NCI-H2081 treated with DMSO at 0.1 percent for 48 hours (cell line): ENCODE results near the gene GASK1A.

Experiments used
- DNase-seq: peaks from one replicate; lab custom pipeline; 2025; lab: John Stamatoyannopoulos, UW

Gene GASK1A

DNA sequence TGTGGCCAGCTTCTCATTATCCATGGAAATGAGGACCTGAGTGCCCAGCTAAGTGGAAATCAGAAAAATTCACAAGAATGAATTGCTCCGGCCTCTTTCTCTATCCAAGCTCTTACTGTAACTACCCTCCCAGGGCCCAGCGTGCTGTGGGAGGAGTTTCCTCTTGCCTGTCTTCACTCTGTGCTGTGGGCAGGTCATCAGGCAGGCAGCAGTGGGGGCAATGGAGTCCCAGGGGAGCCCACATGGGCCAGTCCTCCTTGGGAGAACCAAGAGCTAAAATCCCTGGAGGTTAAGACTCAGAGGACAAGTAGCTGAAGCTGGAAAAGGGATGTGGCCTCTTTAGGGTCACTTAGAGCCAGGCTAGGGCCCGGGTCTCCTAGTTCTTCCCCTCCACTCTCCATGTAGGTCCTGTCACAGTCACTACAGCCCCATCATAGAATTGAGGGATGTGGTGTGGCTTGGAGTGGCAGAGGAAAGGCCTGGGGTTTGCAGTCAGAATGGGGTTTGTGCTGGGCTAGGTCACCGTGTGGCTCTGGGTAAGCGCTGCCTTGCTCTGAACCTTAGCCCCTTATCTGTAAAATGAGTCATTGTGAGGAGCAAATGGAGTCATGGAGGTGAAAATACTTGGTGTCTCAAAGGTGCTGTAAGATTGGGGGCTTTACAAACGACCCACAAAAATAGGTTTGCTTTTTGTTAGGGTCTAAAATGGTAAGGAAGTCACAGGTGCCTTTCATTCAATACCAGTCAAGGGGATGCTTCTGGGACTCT, 3.7 kb downstream of the GASK1A start:
- DNase-seq, result no peak

DNA sequence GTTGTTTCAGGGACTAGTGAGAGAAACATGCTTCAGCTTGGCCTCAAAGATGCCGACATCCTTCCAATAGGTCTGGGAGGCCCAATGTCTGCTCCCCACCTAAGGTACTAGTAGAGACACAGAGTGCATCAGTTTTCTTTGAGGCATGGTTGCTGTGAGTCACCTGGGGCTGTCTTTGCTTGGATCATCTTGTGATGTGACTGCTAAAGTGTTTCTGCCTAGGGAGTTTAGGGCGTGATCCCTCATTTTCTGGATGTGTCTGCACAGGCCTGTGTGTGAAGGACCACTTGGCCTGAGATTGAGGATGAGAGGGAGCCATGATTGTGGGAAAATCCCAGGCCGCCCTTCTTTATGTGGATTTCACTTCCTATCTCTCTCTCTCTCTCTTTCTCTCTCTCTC, 4.8 kb downstream of the GASK1A start:
- no peak for DNase-seq

DNA sequence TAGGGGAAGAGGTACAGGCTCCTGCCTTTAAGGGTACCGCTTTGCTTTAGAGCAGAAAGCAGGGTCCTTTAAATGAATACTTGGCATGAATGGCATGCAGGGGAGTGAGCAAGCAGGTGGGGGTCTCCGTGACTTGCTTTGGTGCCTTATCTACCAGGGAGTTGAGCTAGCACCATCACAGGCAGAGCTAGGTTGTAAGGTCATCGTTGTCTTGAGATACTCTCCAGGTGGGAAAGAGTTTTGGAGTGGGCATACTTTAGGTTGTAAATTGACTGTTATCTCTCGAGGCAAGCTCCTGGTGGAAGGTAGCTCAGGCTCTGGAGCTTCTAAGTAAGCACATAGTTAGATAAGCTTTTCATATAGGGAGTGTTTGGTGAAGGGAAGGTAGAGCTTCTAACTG, 5.6 kb downstream of the GASK1A start:
- no peak for DNase-seq

DNA sequence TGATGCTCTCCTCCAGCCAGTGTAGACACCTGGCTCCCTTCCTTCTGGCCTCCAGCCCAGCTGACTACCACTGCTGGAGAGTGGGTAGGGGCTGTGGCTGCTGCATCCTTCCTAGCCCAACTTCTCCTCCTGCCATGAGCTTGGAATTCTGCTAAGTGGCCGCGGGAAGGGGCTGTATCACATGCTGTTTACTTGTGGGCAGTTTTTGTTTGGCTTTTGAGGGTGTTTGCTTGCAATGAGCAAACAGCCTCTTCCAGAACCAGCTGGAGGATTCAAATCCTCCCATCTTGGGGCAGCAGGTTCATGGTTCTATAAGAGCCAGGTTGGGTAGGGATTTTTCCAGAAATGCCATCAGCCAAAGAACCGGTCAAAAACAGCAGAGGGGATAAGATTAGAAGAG, 9.0 kb downstream of the GASK1A start:
- DNase-seq, result no peak

DNA sequence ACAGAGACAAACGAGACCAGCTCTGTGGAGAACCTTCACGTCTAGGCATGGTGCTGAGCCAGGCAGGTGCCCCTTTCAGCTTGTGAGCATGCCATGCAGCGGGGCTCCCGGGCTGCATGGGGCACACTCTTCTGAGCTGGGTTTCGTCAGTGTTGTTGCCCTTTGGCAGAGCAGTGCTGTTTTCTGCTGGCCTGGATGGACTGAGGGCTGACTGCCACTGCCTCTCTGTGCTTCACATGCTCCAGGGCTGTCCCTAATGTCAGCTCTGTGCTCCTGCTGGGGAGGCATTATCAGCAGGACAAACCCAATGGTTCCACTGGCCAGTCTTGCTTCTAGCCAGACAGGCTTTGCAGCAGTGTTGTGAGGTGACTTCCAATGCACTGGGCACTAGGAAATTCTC, 9.5 kb downstream of the GASK1A start:
- DNase-seq, result no peak

DNA sequence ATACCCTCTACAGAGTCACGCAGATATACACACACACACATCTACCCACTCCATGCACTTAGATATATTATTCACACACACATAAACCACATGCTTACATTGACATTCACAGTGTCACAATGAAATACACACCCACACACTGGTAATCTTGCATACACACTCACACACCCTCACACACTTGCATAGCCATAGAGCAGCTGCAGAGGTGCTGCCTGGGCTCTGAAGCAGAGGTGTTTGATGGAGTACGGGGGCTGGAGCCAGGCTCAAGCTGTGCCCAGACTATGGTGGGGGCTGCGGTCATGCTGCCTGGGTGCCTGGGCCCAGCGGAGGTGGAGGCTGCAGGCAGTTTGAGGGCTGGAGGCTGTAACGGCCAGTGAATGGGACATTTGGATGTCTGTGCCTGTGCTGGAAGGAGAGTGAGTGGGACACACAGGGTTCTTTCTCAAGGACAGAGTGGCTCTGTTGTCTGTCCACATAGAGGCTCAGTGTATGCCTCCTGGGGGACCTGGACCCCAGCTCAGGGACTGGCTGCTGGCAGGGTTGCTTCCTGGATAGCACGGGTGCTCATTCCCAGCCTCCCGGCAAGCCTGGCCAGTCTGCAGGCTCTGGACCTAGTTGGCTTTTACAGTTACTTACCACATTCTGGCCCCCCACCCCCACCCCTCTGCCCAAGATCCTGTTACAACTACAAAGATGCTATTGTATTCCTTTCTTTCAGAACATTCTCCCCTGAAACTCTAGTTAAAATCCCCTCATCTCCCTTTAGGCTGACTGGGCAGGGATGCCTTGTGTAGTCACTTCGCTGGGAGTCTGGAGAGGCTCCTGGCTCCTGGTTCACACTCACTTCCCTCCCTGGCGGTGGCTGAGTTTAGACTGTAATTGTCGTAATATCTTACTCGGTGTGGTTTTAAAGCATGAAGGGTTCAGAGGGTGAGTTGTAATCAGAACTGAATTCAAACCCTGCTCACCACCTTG, 12.5 kb downstream of the GASK1A start:
- no peak for DNase-seq

DNA sequence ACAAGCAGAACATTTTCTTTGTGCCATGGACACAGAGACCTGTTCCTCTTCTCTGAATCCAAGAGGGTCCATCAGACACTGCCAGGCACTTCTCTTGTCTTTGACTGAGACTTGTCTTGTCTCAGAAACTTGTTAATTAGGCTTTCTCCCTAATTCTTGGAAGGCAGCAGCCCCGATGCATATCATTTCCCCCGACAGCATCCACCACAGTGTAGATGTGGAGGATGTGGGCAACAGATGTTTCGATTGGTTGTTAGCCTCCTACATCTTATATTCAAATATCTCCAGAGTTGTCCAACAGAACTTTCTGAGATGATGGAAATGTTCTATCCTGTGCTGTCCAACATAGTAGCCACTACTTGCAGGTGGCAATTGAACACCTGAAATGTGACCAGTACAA, 15.5 kb downstream of the GASK1A start:
- DNase-seq, result no peak

DNA sequence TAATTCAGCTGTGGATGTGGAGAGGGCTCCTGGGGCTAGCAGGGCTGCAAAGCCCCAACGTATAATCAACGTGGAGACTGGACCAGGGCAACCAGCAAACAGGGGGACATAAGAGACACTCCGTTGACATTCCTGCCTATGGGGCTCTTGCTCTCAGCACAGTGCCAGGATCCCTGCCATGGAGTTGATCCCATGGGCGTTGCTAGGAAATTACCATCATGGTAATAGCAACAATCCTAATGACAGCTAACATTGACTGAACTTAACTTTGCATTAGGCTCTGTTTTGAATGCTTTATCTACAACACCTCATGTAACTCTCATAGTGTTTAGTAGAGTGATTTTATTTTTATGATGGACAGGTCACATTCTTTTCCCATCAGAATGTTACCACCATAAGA, 16.9 kb downstream of the GASK1A start:
- no peak for DNase-seq

DNA sequence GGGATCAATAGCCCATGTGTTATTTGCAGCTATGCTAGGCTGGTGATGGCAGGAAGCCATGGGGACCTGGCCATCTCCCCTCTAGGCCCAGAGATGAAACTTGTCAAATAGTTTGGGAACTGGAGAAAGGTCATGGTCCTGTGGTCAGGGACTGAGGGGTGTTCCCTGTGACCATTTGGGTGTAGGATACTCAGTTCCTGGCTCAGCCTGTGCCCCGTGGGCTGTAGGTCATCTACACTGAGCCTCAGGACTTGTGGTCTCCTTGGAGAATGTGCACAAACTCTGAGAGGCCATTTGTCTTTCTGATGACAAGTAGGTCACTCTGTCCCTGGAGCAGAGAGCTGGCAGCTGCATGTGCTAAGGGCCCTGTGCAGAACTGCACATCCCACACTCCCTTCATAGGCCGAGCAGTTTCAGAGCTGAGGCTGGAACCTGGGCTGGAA, 17.5 kb downstream of the GASK1A start:
- no peak for DNase-seq

DNA sequence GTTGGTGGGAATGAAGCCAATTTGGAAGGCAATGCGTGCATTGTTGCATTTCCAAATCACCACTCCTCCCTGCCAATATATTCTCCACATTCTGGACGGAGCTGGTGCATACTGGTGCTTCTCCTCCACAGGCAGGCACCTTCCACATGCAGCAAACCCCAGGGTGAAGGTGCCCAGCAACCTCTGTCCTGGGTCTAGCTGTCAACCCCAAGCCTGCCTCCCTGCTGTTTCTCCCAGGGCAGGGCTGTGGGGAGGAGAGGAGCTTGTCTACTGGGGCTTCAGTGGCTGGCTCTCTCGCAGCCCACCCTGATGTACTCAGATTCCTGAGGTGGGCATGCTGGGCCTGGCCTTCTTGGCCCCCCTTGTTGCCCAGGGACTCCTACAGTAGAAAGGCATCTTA, 20.1 kb downstream of the GASK1A start:
- DNase-seq, result no peak

DNA sequence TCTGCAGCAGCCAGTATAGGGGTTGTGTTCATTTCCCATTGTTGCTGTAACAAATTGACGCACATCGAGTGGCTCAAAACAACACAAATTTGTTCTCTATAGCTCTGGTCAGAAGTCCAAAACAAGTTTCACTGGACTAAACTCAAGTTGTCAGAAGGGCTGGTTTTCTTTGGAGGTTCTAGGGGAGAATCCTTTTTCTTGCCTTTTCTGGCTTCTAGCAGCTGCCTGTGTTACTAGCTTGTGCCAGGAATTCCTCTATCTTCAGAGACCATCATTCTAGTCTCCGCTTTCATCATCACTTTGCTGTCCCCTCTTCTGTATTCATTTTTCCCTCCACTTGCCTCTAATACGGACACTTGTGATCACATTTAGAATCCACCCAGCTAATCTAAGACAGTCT, 20.5 kb downstream of the GASK1A start:
- no peak for DNase-seq

DNA sequence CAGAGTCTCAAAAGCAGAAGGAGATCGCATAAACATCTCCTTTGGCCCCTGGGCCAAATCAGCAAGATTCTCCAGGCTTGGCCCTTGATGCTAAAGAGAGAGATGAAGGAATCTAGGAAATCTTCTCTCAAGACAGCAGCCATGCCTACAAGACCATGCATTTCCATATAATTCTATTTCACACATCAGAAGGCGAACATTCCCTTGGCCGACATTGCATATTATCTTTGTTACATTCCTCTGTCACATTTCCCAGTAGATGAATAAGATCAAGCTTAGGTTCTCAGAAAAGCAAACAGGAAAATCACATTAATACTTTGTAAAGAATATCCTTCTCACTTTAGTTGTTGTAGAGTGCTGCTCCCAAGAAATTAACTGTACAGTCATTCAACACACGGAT, 21.3 kb downstream of the GASK1A start:
- no peak for DNase-seq

DNA sequence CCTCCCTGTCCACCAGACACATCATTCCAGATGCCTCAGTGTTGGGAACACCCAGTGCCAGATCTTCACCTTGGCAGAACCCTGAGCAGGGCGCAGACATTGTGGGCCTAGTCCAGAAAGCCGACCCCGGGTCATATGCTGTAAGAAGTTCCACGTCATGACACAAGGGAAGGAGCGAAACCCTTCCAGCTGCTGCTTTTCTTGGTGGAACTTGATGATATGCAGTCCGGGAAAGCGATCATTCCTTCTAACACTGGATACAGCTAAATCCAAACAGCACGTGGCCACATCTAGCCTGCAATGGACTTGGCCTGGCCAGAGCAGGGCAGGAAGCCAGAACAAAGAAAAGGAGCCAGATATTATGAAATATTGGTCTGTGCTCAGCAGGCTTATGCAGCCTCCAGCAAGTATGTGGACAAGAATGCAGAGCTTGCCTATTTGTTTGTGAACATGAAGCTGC, 22.0 kb downstream of the GASK1A start:
- no peak for DNase-seq

DNA sequence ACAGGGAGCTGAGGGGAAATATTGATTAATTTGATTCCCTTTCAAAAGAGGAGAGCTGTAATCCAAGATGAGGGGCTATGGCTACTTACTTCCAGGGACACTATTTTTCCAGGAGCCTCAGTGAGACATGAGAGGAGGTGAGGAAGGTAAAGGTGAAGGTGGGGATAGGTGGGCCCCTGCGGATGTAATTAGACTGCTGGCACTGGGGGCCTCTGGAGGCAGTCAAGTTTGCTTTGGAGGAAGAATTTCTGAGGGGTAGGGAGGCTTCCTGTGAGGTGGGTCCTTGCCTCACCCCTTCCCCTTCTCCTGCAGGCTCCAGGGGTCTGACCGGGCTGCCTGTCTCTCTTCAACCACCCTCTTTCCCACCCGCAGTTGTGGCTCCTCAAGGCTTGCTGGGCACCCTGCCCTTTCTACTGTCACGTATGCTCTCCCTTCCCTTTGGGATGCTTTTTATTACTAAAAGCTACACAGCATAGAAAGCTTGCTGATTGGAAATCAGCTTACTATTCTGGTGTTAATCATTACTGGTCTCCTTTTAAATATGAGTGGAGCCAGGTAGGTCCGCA, 22.5 kb downstream of the GASK1A start:
- no peak for DNase-seq

DNA sequence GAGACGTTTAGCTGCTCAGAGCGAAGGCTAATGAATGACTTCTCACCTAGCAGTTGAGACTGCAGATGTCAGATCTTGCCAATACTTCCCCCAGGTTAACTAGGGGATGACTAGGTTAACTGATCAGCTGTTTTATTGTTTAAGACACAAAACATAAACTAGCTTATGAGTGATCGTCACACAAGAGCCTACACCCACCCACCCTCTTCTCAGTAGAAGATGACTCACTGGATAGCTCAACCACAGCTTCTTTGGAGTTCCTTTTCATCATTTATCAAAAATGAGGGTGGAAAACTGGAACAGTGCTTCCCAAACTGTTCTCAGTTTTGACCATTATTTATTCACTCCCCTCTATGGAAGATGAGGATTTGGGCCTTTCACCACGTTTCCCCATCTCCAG, 25.2 kb downstream of the GASK1A start:
- DNase-seq, result no peak

DNA sequence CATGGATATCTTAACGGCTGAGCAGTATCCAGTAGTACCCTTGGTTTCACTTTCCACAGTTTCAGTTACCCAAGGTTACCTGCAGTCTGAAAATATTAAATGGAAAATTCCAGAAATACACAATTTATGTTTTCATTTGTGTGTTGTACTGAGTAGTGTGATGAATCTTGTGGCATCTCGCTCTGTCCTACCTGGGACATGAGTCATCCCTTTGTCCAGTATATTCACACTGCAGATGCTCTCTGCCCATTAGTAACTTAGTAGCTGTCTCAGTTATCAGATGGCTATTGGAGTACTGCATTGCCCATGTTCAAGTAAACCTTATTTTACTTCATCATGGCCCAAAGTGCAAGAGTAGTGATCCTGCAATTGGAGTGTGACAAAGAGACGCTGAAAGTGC, 26.1 kb downstream of the GASK1A start:
- DNase-seq, result no peak

DNA sequence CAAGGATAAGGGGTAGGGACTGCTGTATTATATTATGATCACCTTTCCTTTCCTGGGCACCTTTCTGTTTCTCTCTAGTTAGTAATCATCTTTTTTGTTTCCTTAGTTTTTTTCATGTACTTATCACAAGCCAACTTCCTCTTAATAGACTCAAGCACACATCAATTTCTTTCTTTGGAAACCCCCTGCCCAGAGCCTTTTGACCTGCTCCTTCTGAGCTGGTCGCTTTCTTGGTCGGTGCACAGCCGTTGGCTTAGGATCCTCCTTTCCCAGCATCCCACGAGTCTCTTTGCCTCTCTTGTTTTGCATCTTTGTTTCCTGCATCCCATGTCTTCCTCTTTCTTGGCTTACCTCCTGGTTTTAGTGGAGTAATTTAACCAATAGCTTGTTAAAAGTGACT, 26.9 kb downstream of the GASK1A start:
- DNase-seq, result no peak

DNA sequence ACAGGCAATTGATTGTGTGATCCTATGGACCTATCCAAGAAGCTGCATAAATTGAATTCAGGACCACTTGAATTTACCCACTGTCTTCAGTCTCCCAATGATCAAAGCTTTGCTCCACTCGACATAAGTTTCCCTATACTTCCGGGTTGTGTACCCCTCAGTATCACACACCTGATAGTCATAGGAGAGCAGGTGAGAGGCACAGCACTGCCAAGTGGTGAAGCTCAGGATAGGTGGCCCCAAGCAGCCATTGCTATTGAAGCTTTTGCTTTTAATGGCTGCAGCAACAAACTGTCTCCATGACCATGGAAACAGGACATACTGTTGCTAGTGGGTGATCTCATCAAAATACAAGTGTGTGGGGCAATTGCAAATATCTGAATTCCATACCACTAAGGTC, 27.7 kb downstream of the GASK1A start:
- no peak for DNase-seq

DNA sequence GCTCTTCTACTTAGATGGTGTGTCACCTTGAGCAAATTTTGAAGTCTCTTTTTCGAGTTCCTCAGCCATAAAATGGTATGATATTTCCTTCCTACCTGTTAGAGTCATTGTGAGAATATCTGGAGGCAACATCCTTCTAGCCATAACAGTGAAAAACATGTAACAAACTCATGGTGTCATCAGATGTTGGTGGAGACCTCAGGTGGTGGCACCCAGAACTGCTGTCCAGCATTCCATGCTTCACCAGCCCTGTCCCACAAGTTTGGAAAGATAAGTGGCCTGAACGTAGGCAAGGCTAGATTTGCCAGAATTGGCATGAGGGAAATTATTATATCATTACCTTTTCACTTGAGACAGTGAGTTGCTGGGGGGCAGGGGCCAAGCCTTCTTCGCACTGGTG, 30.4 kb downstream of the GASK1A start:
- DNase-seq, result no peak

DNA sequence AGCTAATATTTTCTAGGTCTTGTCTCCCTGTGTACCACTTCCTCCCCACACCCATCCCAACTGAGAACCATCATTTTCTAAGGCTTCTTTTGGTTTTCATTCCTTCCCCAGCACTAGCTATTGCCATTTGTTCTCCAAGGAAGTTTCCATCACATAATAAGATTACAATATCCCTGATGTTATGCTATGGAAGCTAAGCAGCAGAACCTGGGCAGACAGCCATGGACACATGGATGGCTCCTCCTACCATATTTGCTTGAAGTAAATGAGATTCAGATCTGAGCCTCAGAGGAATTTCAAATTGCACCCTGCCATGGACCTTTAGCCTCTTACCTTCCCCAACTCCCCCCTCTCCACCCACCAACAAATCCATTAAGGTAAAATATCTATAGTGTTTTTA, 31.5 kb downstream of the GASK1A start:
- no peak for DNase-seq

DNA sequence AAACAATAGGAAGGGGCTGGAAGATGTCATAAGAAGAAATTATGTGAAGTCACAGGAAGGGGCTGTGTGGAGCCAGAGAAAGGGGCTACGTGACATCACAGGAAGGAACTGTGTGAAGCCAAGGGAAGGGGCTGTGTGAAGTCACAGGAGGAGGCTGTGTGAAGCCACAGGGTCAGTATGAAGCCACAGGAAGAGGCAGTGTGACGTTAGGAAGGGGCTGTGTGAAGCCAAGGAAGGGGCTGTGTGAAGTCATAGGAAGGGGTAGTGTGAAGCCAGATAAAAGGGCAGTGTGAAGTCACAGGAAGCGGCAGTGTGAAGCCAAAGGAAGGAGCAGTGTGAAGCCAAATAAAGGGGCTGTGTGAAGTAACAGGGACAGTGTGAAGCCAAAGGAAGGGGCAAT, 32.5 kb downstream of the GASK1A start:
- no peak for DNase-seq

DNA sequence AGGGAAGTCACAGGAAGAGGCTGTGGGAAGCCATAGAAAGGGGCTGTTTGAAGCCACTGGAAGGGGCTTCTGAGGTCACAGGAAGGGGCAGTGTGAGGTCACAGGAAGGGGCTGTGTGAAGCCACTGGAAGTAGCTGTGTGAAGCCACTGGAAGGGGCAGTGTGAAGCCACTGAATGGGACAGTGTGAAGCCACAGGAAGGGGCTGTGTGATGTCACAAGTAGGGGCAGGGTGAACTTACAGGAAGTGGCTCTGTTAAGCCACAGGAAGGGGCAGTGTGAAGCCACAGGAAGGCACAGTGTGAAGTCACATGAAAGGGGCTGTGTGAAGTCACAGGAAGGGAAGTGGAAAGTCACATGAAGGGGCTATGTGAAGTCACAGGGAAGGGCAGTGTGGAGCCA, 33.1 kb downstream of the GASK1A start:
- no peak for DNase-seq

DNA sequence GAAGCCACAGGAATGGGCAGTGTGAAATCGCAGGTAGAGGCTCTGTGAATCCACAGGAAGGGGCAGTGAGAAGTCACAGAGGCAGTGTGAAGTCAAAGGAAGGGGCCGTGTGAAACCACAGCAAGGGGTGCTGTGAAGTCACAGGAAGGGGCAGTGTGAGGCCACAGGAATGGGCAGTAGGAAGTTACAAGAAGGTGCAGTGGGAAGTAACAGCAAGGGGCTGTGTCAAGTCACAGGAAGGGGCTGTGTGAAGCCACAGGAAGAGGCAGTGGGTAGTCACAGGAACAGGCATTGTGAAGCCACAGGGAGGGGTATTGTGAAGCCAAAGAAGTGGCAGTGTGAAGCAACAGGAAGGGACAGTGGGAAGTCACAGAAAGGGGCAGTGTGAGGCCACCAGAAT, 34.1 kb downstream of the GASK1A start:
- DNase-seq, result no peak
